Frontal cortex (tissue), 4 donors: ENCODE results near the gene SDK1. TPM values are rescaled to one million over a fixed set of nuclear protein-coding genes. Genes with fewer than 3 reads are reported as not detected.

ENCODE experiments used
- DNase-seq, 2 donors: peaks; one replicate each; pipeline ENCODE4 v3.0.0; 2012; ENCODE audit warnings: low spot score in 2 of 2
- FAIRE-seq: peaks from 2 replicates; lab custom pipeline; 2012; peaks lifted over from hg19 to GRCh38; lab: Jason Lieb, UNC
- total RNA-seq: library from RNA; depleted of rRNA; stranded (reverse); fragments of >200 nt; gene quantifications from one replicate; pipeline ENCODE4 v1.2.3, GENCODE V29; 2014
- donor health status: control.
- donor health status: control.
- donor health status: control.

Gene SDK1
- total RNA-seq, 1 donor from 2014 or later, result 33.0 TPM

DNA sequence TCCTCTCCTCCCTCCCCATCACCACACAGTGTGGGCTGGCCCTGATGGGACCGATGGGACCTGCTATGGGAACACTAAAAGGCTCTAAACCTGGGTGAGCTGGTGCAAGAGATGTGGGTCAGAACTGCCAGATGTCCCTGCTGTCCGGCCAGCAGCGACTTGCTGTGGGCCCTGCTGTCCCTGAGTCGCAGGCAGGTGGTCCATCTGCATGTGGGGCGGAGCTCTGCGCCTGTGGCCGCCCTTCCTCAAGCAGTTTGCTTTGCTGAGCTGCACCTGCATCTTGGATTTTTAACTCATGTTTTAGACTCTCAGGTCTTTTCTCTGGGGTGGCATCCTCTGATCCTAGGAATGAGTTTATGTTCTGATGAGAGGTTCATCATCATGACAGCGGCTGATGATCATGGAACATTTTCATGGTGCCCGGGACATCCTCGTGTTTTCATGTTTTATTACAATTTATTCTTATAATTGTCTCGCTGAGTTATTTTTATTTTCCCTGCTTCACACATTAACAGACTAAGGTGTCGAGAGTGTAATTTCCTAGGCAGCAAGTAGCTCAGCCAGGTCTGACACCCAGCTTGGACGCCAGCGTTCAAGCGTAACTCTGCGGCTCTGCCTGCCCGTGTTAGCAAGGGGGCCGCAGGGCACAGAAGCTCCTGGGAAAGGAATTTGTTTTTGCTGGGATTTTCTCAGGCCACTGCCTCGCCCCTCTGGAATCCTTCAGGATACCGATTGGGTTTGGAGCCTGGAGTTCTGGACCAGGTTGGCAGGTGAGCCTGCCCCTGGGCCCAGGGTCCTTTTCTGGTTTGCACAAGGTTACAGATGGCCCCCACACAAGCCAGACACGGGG lies 765.8 kb downstream of the SDK1 start:
- FAIRE-seq, result no peak
- no peak for DNase-seq

DNA sequence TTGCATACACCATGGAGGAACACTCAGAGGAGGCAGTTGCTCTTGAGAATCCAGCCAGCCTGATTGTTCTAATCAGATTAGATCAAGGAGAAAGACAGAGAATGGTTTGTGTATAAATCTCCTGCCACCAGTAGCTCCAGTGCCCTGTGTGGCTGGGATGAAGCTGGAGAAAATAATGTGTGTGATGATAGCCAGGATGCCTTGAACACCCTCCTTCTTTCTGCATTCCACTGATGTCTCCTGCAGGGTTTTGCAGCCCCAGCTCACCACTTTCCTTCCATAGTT lies 766.4 kb downstream of the SDK1 start:
- FAIRE-seq (no peak), DNase-seq (no peak)

DNA sequence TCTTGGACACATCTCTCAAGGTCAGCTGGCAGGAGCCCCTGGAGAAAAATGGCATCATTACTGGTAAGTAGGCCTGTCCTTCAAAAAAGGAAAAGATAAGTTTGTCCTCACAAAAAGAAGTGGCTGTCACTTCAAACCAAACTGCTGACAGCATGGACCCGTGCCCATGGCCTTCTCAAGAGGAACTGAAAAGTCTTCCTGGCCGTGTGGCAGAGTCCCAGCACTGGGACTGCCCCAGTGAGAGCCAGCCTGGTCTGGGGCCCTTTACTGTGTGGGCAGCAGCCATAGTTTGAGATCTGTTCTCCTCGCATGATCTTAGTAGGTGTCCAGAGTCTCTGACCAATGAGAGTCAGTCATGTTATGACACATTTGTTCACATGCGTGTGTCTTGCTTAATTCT lies 766.8 kb downstream of the SDK1 start:
- FAIRE-seq (no peak), DNase-seq (no peak)

DNA sequence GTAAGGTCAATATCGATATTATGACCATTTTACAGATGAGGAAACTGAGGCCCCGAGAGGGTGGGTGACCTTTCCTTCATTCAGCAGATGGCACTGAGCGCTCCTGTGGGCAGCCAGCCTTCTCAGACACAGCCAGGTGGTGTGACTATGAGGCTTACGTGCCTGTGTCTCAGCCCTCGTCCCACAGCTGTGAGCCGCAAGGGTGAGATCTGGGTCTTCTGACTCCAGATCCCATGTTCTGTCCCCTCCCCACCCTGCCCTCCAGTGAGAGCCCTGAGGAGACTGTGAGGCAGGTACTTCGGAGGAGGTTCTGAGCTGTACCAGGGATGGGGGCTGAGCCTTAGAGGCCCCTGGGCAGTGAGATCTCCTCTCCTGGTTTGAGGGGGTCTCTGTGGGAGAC lies 767.2 kb downstream of the SDK1 start:
- FAIRE-seq, result no peak
- DNase-seq, result no peak

DNA sequence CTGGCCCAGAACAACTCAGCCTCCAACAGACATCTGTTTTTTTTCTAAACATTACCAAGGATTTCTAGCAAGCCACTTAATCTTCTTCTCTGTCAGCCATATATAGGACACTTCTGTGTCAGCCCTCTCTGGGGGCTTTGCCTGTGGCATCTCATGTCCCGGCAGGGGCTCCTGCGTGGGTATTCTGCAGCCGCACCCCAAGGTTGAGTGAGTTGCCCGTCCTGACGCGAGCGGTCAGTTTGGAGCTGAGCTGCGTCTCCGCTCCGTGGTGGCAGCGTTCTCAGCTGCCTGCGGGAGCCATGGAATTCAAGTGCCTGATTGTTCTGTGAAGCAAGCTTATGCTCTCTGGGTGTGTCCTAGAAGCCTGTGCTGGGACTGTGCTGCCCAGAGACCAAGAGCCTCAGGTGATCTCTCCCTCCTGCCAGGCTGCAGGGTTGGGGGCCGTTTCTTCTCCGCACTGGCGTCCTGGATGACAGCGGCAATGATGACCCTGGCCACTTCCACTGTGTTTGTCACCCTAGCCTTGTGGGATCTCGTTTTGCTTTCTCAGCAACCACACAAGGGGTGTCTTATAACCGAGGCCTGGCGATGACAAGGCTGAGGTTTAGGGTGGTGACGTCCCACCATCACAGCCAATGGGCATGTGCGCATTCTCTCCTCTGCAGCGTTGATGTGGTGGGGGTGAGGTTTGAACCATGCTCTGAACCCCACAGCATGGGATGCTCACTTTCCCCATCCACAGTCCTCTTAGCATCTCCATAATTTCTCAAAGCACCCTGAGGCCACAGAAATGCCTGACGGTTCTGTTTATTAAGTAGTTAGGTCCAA lies 768.4 kb downstream of the SDK1 start:
- DNase-seq (no peak), FAIRE-seq (no peak)

DNA sequence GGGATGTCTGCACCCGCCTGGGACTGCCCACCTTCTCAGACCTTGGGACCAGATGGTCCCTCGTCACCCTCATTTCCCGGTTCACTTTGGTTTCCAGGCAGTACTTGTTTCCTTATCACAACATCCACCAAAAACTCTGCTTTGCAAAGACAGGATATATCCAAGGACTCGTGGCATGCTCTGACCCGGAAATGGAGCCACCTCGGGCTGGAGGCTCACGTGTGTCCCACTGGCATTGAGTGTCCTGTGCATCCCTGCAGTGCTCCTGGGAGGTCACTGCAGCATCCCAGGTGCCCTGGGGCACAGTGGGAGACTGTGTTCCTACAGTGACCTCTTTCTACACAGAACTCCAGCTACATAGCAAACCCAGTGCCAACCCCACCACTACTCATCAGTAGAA lies 769.2 kb downstream of the SDK1 start:
- FAIRE-seq (no peak), DNase-seq (no peak)

DNA sequence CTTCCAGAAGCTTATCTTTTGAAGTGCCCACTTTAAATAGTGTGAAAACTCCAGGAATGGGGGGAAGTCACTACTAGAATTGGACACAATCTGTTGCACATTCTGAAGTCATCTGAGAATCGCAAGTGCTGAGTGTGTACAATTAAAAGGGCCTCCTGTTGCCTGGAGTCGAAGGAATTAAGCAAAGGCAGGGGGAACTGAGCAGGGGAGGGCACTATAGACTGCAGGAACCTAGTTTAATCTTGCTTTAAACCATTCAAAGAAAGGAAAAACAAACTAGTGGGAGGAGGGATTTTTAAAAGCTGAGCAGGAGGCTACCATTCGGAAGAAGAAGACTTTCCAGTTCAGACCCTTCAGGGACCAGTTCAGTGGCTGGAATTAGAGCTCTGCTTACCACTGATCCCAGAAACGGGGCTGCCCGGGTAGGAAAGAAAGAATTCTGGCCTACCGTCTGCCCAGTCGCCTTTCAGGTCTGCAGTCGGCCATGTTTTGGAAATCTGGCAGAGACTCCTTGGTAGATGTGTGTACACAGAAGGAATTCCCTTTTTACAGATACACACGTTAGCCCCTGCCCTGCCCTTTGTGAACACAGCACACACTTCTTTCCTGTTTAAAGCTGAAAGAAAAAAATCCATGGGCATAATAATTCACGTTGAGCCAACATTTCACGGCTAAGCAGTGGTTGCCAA lies 770.5 kb downstream of the SDK1 start:
- FAIRE-seq (no peak), DNase-seq (no peak)

DNA sequence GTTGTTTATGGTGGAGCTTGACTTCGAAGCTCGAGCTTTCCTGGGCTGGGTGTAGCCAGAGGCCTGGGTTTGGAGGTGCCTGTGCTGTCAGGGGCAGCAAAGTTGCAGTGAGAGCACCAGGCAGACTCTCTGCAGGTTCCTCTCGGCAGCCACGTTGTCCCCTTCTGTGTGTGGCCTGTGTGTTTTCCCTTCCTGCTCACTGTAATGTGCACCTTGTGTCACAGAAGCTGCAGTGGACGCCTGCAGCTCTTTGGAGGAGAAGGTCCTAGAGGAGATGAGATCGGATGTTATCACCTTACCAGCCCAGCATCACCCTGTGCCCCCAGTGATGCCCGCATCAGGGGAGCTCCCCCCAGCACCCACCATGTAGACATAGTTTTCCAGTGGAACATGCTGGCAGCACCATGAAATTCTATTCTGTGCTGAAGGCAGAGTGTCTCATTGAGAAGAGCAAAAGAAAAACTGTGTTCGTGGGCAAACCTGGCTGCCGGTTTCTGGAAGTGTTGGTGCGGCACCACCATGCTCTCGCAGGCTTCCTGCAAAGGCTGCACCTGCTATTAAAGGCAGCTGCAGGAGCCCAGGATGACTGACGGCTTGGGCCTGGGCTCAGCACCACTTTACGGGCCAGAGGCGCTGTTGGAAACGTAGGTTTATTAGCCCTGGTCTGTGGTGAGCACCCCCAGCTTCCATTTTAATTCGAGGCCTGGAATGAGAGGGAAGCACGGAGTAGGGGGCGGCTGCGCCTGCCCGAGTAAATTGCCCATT lies 771.3 kb downstream of the SDK1 start:
- no peak for FAIRE-seq
- DNase-seq, result no peak

DNA sequence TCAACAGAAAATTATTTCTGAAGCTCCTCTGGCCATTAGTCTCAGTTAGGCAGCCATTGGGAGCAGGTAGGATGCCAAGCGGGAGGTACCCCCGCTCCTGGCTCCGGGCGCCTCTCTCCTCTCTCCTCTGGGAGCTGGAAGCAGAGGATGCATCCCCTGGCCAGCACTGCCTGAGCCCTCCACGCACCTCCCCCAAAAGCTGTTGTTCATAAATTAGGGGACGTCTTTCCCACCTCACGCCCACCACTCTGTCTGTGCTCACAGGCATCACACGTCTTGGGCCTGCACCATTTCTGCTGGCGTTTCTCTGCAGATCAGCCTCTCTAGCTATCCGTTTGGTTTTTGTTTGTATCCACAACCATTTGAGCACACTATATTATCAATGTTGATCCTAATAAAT lies 772.0 kb downstream of the SDK1 start:
- DNase-seq (no peak), FAIRE-seq (no peak)

DNA sequence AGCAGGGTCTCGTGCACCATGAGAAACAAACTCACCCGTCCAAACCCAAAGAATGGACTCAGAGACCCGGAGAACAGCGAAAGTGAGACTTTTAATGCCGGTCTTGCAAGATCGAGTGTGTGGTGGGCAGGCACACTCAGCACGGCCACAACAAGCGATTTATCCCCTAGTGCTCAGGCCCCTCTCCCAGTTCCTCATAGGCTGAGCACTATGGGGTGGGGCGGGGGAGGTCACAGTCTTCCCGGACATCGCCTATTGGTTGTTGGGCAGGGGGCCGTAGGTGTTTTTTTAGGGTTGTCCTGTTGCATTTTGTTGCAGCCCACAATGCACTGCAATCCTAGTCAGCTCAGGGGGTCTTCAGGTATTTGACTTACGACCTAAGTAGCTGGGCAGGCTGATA lies 772.7 kb downstream of the SDK1 start:
- DNase-seq (no peak), FAIRE-seq (no peak)

DNA sequence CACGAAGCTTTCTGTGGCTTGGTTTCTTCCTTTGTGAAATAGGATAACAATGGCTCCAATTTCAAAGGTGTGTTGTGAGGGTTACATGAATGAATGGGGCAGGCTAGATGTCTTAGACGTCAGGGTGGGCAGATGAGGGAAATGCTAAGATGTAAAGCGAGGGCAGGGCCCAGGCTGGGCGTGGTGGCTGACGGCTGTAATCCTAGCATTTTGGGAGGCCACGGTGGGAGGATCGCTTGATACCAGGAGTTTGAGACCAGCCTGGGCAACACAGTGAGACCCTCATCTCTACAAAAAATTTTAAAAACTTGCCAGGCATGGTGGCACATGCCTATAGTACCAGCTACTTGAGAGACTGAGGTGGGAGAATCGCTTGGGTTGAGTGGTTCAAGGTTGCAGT lies 773.4 kb downstream of the SDK1 start:
- DNase-seq (no peak), FAIRE-seq (no peak)

DNA sequence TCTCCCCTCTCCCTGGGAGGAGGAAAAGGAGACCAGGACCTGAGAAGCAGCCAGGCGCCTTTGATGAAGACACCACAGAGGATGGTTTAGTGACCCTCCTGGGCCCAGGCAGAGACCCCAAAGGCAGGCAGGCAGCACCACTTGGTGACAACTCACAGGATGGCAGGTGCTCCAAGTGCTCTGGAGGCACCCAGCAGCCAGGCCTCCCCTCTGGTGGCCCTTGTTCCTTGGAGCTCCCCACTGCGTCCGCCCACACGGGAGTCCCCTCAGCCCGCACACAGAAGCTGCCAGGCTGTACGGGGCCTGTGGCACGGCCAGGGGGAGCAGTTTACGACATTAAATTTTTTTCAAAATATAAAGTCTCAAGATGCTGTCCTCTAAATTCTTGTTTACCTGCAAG lies 773.9 kb downstream of the SDK1 start:
- no peak for FAIRE-seq
- no peak for DNase-seq

DNA sequence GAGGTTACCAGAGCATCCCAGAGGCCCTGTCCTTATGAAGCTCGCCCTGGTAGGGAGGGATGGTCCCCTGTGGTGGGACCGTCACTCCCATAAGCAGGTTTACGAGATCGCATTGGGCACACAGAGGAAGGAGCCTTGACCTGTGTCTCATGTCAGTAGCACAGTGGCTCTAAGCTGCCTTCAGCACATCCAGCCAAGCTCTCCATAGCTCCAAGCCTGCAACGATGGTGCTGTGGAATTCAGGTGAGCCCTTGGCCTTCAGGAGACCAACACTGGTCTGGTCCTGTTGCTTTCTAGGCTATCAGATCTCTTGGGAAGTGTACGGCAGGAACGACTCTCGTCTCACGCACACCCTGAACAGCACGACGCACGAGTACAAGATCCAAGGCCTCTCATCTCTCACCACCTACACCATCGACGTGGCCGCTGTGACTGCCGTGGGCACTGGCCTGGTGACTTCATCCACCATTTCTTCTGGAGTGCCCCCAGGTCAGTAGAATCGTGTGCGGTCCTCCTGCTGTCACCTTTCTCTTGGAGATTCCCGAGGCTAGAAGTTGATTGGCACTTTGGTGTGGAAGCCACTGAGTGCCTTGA lies 775.7 kb downstream of the SDK1 start:
- FAIRE-seq (no peak), DNase-seq (no peak)

DNA sequence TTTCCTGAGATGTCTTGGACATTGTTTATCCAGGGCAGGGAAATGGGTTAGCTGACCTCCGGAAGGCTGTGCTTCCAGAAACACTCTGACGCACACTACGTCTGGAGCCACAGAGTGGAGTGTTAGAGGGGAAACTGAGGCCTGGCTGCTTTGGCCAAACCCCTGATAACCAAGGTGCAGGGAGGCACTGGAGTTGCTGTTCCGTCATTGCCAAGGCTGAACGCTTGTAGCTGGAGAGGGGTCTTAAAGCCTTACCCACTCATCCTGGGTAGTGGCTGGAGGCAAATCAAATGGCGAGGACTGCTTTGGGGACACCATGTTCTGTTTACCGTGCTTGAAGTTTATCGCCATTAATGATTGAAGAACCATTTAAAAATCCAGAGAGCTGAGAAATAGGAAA lies 776.9 kb downstream of the SDK1 start:
- DNase-seq (no peak), FAIRE-seq (no peak)

DNA sequence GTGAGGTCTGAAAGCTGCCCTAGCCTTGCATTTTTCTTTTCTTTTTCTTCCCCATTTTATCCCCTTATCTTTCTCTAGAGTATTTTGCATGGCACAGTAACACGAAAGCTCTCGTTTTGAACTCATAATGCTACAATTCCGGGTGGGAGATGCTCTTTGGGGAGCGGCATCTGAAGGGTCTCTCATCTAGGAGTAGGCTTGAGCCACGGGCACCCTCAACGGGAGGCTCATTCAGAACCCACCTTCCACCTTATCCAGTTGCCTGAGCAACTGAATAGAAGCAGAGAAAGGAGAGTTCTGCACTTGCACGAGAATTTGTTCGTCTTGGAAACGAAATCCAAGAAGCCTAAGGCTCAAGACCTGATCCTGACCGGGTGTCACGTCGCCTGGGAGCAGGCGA lies 777.5 kb downstream of the SDK1 start:
- FAIRE-seq, result no peak

DNA sequence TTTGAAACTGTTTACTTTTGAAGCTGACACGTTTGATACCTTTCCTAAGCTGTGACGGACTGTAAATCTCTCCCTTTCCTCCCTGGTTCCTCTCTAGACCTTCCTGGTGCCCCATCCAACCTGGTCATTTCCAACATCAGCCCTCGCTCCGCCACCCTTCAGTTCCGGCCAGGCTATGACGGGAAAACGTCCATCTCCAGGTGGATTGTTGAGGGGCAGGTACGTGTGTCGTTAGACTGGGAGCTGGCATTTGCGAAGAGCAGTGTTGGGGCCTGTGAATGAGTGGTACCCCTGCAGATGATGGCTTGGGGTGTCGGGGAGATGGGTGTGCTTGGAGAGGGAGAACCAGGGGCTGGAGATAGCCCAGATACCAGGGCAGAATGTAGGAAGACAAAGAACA lies 778.3 kb downstream of the SDK1 start:
- DNase-seq, result no peak

More for the DNA sequence above, 777.5 kb downstream of the SDK1 start:
- no peak for DNase-seq

DNA sequence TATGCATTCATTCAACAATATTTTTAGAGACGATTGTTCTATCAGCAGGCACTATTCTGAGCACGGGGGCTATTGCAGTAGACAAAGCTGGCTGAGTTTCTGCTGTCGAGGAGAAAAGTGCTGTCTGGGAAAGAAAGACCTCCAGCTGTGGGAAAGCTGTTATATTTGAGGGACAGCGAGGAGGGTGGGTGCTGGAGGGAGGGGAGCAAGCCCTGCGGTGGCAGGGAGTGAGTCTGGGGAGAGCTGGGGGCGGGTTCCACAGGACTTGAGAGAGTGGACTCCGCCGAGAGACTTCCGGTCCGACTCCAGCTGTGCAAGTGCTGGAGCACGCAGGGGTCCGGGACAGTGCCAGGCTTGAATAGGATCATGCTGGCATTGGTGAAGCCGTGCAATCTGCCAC lies 778.9 kb downstream of the SDK1 start:
- no peak for DNase-seq
- FAIRE-seq, result no peak

More for the DNA sequence above, 778.3 kb downstream of the SDK1 start:
- no peak for FAIRE-seq

DNA sequence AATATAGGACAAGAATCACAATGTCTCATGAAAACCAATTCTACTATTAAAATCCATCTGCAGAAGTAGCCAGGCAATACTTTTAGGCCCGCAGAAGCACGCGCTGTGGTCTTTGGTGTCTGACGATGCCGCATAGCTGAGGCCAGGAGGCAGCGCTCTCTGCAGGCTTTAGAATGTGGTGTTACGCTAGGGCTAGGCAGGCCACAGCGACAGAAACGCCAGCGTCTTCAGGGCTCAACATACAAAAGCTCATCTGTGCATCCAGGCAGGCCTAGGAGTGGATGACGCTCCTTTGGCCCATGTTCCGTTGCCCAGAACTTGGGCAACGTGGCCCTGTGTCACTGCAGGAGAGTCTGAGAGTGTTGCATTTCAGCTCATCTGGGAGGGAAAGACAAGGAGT lies 779.9 kb downstream of the SDK1 start:
- DNase-seq (no peak), FAIRE-seq (no peak)

DNA sequence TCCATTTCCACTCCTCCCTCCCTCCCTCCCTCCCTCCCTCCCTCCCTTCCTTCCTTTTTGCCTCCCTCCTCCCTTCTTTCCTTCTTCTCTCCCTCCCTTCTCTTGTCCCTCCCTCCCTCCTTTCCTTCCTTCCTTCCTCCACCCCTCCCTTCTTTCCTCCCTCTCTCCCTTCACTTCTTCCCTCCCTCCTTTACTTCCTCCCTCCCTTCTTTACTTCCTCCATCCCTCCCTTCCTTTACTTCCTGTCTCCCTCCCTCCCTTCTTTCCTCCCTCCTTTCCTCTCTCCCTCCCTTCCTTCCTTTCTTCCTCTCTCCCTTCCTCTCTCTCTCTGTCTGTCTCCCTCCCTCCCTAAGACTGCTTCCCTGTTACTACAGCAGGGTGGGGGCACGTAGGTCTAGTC lies 782.5 kb downstream of the SDK1 start:
- DNase-seq, result no peak
- FAIRE-seq, result no peak

DNA sequence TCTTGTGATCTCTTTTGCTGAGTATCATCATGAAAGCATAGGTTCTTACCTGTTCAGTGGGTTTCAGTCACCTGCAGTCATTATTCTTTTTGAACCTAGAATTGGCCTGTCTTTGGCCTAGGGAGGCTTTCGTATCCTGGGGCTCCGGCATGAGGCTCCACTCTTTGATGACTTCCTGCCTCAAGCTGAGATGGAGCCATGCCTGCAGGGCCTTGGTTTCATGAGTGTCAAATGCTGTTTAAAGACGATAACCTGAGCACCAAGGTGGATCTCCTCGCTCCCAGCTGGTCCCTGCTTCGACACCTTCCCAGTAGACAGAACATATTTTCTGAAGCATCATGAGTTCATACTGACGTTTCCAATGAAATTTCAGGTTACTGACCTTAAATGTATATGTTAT lies 783.2 kb downstream of the SDK1 start:
- FAIRE-seq (no peak), DNase-seq (no peak)
